ENCODE data around the gene CDH24. TPM values are rescaled to one million over a fixed set of nuclear protein-coding genes. Genes with fewer than 3 reads are reported as not detected.

Gene CDH24
- total and polyA plus RNA-seq, 2 of the 13 experiments (the other 11 are each of a cell fraction or from before 2014, with no cell fraction given): 0.69 to 0.99 TPM

- TF ChIP-seq AHDC1 (CRISPR knock-in tag; IDR thresholded peaks at IDR 0.05; ENCODE audit: borderline replicate concordance) (no peak), ARNT2 (CRISPR knock-in tag; IDR thresholded peaks at IDR 0.05; ENCODE audit: low read depth) (peak; percentile 95), MLLT10 (CRISPR knock-in tag; IDR thresholded peaks at IDR 0.05) (no peak), RARG (CRISPR knock-in tag; IDR thresholded peaks at IDR 0.05; ENCODE audit: low read depth) (0 out of 2 replicates have a peak, but pooled peaks have one; percentile 13), ATRX (CRISPR knock-in tag; IDR thresholded peaks at IDR 0.05; ENCODE audit: borderline replicate concordance) (no peak), ZNF337 (CRISPR knock-in tag; IDR thresholded peaks at IDR 0.05; ENCODE audit: borderline replicate concordance, low read depth) (peak; percentile 43; the same call in 1 of the 2 replicates), ZFP36L2 (CRISPR knock-in tag; IDR thresholded peaks at IDR 0.05) (no peak), XRCC5 (optimal IDR thresholded peaks at IDR 0.05; ENCODE audit: low read length) (peak; percentile 100), MBD4 (IDR thresholded peaks at IDR 0.05; ENCODE audit: borderline replicate concordance, low read length) (no peak), ZNF709 (CRISPR knock-in tag; IDR thresholded peaks at IDR 0.05) (peak; percentile 67; the same call in 1 of the 2 replicates)
- TF ChIP-seq, protein P1, sequence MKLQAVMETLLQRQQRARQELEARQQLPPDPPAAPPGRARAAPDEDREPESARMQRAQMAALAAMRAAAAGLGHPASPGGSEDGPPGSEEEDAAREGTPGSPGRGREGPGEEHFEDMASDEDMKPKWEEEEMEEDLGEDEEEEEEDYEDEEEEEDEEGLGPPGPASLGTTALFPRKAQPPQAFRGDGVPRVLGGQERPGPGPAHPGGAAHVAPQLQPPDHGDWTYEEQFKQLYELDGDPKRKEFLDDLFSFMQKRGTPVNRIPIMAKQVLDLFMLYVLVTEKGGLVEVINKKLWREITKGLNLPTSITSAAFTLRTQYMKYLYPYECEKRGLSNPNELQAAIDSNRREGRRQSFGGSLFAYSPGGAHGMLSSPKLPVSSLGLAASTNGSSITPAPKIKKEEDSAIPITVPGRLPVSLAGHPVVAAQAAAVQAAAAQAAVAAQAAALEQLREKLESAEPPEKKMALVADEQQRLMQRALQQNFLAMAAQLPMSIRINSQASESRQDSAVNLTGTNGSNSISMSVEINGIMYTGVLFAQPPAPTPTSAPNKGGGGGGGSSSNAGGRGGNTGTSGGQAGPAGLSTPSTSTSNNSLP (IDR thresholded peaks at IDR 0.05; ENCODE audit: low read depth, low read length): no peak
- TF ChIP-seq, protein P2, sequence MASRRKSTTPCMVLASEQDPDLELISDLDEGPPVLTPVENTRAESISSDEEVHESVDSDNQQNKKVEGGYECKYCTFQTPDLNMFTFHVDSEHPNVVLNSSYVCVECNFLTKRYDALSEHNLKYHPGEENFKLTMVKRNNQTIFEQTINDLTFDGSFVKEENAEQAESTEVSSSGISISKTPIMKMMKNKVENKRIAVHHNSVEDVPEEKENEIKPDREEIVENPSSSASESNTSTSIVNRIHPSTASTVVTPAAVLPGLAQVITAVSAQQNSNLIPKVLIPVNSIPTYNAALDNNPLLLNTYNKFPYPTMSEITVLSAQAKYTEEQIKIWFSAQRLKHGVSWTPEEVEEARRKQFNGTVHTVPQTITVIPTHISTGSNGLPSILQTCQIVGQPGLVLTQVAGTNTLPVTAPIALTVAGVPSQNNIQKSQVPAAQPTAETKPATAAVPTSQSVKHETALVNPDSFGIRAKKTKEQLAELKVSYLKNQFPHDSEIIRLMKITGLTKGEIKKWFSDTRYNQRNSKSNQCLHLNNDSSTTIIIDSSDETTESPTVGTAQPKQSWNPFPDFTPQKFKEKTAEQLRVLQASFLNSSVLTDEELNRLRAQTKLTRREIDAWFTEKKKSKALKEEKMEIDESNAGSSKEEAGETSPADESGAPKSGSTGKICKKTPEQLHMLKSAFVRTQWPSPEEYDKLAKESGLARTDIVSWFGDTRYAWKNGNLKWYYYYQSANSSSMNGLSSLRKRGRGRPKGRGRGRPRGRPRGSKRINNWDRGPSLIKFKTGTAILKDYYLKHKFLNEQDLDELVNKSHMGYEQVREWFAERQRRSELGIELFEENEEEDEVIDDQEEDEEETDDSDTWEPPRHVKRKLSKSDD (CRISPR knock-in tag; IDR thresholded peaks at IDR 0.05; ENCODE audit: low read depth): peak; percentile 91
- TF ChIP-seq, protein P3, sequence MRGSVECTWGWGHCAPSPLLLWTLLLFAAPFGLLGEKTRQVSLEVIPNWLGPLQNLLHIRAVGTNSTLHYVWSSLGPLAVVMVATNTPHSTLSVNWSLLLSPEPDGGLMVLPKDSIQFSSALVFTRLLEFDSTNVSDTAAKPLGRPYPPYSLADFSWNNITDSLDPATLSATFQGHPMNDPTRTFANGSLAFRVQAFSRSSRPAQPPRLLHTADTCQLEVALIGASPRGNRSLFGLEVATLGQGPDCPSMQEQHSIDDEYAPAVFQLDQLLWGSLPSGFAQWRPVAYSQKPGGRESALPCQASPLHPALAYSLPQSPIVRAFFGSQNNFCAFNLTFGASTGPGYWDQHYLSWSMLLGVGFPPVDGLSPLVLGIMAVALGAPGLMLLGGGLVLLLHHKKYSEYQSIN (CRISPR knock-in tag; IDR thresholded peaks at IDR 0.05; ENCODE audit: borderline replicate concordance): no peak
- TF ChIP-seq, protein P4, sequence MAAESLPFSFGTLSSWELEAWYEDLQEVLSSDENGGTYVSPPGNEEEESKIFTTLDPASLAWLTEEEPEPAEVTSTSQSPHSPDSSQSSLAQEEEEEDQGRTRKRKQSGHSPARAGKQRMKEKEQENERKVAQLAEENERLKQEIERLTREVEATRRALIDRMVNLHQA (CRISPR knock-in tag; IDR thresholded peaks at IDR 0.05): no peak; the same call in 1 of the 2 replicates
Observed at GRCh38 chr14:23057757-23058653, 685 bp upstream of the CDH24 start (continued).
